Ascending aorta (tissue), 2 donors: Measurements from ENCODE around the gene BAK1. TPM values are rescaled to one million over a fixed set of nuclear protein-coding genes. Genes with fewer than 3 reads are reported as not detected.
"Not testable (repeated sequence)": the region's sequence is repeated elsewhere in the genome, so short reads cannot be mapped to it uniquely, and the experiment has no call there.

Experiments
- DNase-seq, 2 donors: peaks; one replicate each; pipeline ENCODE4 v3.0.0-alpha.2; 2019; ENCODE audit warnings: low spot score in 2 of 2
- H3K27ac ChIP-seq, 2 donors: fragments of 200-600 bp; sonication (generic); one replicate each; pipeline ENCODE4 v1.5.1; 2016 to 2017; ENCODE audit warnings: mild to moderate bottlenecking in 1 of 2
- H3K27me3 ChIP-seq: fragments of 200-600 bp; sonication (generic); one replicate; pipeline ENCODE4 v1.5.1; 2017
- H3K36me3 ChIP-seq, 2 donors: fragments of 200-600 bp; sonication (generic); one replicate each; pipeline ENCODE4 v1.5.1; 2016
- H3K4me1 ChIP-seq, 2 donors: fragments of 200-600 bp; sonication (generic); one replicate each; pipeline ENCODE4 v1.5.1; 2016 to 2017; ENCODE audit warnings: mild to moderate bottlenecking in 1 of 2
- H3K4me3 ChIP-seq, 2 donors: fragments of 200-600 bp; sonication (generic); one replicate each; pipeline ENCODE4 v1.5.1; 2016 to 2017; ENCODE audit warnings: mild to moderate bottlenecking in 1 of 2
- H3K9me3 ChIP-seq, 2 donors: fragments of 200-600 bp; sonication (generic); one replicate each; pipeline ENCODE4 v1.5.1; 2016
- CTCF ChIP-seq, 3 experiments: fragments of 200-600 bp in 2 of 3; fragments of 450-650 bp in 1 of 3; sonication (generic) in 2 of 3; IDR thresholded peaks; one replicate each; pipeline ENCODE4 v1.5.1; 2016 to 2019; ENCODE audit warnings: antibody characterized with exemption in 3 of 3, mild to moderate bottlenecking in 1 of 3, moderate library complexity in 1 of 3
- intact Hi-C: fragments of 100-400 bp; cut with DNase I; formaldehyde crosslinking; loops from one replicate; pipeline ENCODE4 v1.15.1; 2023
- total RNA-seq: library from RNA; depleted of rRNA; stranded (reverse); fragments of >200 nt; gene quantifications from one replicate; pipeline ENCODE4 v1.1.0, GENCODE V29; 2016

Gene BAK1
- total RNA-seq, 1 donor from 2014 or later, result 8.7 TPM

GRCh38 chr6:33547499-33547898 lies 32.6 kb downstream of the BAK1 start:
- Histone ChIP-seq H3K27ac (no peak overlapping the region), H3K27me3 (no peaks in the 10 kb centered on the region), H3K36me3 (no peaks in the 10 kb centered on the region), H3K9me3 (no peaks in the 10 kb centered on the region), H3K4me3 (no peak overlapping the region), H3K4me1 (no peaks in the 10 kb centered on the region)
- no peak for TF ChIP-seq CTCF (IDR thresholded peaks at IDR 0.05)
- intact Hi-C loops, result no loop called here
- no peak for DNase-seq

GRCh38 chr6:33546766-33547165 lies 33.3 kb downstream of the BAK1 start:
- Histone ChIP-seq H3K27ac (no peak overlapping the region), H3K4me1 (no peaks in the 10 kb centered on the region), H3K36me3 (no peaks in the 10 kb centered on the region), H3K9me3 (no peaks in the 10 kb centered on the region), H3K4me3 (no peak overlapping the region), H3K27me3 (no peaks in the 10 kb centered on the region)
- TF ChIP-seq CTCF (IDR thresholded peaks at IDR 0.05), result no peak
- intact Hi-C loops, result no loop called here
- no peak for DNase-seq

GRCh38 chr6:33545292-33545691 lies 34.8 kb downstream of the BAK1 start:
- intact Hi-C loops, DNase-seq, H3K9me3 ChIP-seq, H3K27me3 ChIP-seq, H3K36me3 ChIP-seq, H3K27ac ChIP-seq, H3K4me1 ChIP-seq, H3K4me3 ChIP-seq: not testable (repeated sequence)

GRCh38 chr6:33543116-33543515 lies 37.0 kb downstream of the BAK1 start:
- Histone ChIP-seq H3K27me3 (no peaks in the 10 kb centered on the region), H3K4me1 (no peaks in the 10 kb centered on the region), H3K9me3 (no peaks in the 10 kb centered on the region), H3K4me3 (no peak overlapping the region), H3K36me3 (no peaks in the 10 kb centered on the region), H3K27ac (no peak overlapping the region)
- DNase-seq, result no peak
- no peak for TF ChIP-seq CTCF (IDR thresholded peaks at IDR 0.05)
- intact Hi-C loops, result no loop called here

- intact Hi-C loops, result no loop called here
- no peak for TF ChIP-seq CTCF (IDR thresholded peaks at IDR 0.05)
- Histone ChIP-seq H3K27me3 (no peaks in the 10 kb centered on the region), H3K4me1 (no peaks in the 10 kb centered on the region), H3K36me3 (no peaks in the 10 kb centered on the region), H3K9me3 (no peaks in the 10 kb centered on the region), H3K4me3 (no peak overlapping the region), H3K27ac (no peak overlapping the region)
- DNase-seq, result no peak
Observed at GRCh38 chr6:33540768-33541167, 39.3 kb downstream of the BAK1 start.

- Histone ChIP-seq H3K27me3 (no peaks in the 10 kb centered on the region), H3K4me3 (no peak overlapping the region), H3K27ac (no peak overlapping the region), H3K9me3 (no peaks in the 10 kb centered on the region), H3K4me1 (no peaks in the 10 kb centered on the region), H3K36me3 (no peaks in the 10 kb centered on the region)
- intact Hi-C loops, result no loop called here
- TF ChIP-seq CTCF (IDR thresholded peaks at IDR 0.05), result no peak
- DNase-seq, result no peak
Observed at GRCh38 chr6:33534702-33535101, 45.4 kb downstream of the BAK1 start.

- H3K36me3 ChIP-seq, H3K4me3 ChIP-seq, DNase-seq, H3K9me3 ChIP-seq, H3K27me3 ChIP-seq, intact Hi-C loops, H3K27ac ChIP-seq, H3K4me1 ChIP-seq: not testable (repeated sequence)
Observed at GRCh38 chr6:33533163-33533869, 46.8 kb downstream of the BAK1 start.

GRCh38 chr6:33532431-33532830 lies 47.6 kb downstream of the BAK1 start:
- DNase-seq, H3K9me3 ChIP-seq, H3K27me3 ChIP-seq, H3K36me3 ChIP-seq, intact Hi-C loops, H3K4me3 ChIP-seq, H3K4me1 ChIP-seq, H3K27ac ChIP-seq: not testable (repeated sequence)

- H3K9me3 ChIP-seq, H3K27me3 ChIP-seq, H3K4me1 ChIP-seq, intact Hi-C loops, H3K27ac ChIP-seq, H3K36me3 ChIP-seq, DNase-seq, H3K4me3 ChIP-seq: not testable (repeated sequence)
Observed at GRCh38 chr6:33530617-33531016, 49.5 kb downstream of the BAK1 start.
